ENCODE data around the gene INHBC.
"Not testable (repeated sequence)": the region's sequence is repeated elsewhere in the genome, so short reads cannot be mapped to it uniquely, and the experiment has no call there.

INHBC gene

DNA sequence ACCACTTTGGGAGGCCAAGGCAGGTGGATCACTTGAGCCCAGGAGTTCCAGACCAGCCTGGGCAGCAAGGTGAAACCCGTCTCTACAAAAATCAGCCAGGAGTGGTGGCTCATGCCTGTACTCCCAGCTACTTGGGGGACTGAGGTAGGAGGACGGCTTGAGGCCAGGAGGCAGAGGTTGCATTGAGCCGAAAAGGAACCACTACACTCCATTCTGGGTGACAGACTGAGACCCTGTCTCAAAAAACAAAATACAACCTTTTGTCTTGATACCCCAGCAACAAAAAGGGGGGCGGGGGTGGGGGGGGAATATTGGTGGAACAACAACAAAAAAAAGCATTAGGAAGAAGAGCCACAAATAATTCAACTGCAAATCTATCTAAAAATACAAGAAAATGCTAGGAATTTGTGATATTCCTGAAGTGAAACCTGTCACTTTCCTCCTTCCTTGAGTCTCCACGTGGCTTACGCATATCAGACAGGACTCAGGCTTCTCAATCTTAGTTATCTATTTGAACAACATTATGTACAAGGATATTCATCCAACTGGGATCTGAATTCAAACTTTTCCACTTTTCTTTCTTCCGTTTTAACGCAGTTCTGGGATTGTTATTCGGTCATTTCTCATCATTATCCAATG lies 5.0 kb upstream of the INHBC start:
- no peak for DNase-seq

DNA sequence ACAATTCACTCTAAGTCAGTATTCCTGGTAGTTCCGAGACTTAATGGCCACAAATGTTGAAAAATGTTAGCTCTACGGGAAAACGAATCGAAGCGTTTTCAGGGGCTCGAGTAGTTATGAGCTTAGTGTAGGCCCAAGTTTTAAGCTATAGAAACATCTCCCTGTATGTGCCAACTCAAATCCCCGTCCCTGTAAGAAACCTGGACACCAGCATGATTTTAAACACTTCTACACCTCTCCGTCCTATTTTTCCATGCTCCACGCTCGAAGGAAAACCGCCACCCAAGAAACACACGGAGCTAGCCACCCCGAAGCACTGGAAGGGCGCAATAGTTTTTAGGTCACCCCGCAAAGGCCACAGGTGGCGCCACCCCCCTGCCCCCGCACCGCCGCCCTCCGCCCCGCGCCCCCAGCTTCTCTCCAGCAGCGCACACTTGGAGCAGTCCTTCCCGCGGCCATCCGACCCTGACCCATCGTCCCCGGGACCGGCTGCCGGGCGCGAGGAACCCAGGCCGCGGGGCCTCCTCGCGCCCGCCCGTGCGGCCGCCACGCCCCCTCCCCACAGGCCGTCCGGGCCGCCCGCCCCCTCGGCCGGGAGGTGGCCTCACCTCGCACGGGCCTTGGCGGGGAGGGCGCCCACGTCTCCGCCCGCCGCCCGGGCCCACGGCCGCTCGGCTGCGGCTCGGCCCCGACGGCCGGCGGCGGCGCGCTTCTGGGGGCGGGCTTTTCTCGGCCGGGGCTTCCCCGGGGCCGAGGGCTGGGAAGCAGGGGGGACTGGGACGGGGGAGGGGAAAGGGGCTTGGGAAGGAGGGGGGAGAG lies 4.3 kb upstream of the INHBC start:
- DNase-seq, result peak; percentile 39

- DNase-seq, result peak; percentile 92
These were observed 3.5 kb upstream of the INHBC start, which contains the start of gene R3HDM2 for GRCh38 chr12:57430931-57431566. R3HDM2 (minus strand) TSS chr12:57431043; CDS start chr12:57310428, 120,615 bp downstream.

DNA sequence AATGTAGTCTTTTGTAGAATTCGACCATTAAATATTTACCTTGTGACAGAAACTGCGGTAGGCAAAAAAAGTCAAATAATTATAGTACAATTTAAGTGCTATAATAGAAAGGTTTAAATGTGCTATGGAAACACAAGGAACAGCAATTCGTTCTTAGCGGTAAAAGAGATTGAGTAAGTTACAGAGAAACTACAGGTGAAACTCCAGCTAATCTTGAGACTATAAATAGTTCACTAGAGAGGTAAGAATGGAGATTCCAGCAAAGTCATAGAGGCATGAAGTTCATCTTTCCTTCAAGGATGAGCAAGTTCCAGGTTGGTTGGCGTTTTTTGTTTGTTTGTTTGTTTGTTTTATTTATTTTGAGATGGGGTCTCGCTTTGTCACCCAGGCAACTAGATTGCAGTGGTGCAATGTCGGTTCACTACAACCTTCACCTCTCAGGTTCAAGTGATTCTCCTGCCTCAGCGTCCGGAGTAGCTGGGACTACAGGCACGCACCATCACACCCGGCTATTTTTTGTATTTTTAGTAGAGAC lies 2.9 kb upstream of the INHBC start:
- no peak for DNase-seq

DNA sequence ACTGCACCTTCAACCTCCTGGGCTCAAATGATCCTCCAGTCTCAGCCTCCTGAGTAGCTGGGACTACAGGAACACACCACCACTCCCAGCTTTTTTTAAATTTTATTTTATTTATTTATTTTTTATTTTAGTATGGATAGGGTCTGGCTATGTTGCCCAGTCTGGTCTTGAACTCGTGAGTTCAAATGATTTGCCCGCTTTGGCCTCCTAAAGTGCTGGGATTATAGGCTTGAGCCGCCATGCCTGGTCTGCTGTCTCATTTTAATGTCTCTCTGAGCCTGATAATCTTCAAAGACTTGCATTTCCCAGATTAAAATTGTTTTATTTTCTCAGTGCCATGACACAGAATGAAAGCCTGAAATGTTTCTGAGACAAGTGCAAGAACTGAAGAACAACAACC lies 1.2 kb upstream of the INHBC start:
- DNase-seq, result no peak

DNA sequence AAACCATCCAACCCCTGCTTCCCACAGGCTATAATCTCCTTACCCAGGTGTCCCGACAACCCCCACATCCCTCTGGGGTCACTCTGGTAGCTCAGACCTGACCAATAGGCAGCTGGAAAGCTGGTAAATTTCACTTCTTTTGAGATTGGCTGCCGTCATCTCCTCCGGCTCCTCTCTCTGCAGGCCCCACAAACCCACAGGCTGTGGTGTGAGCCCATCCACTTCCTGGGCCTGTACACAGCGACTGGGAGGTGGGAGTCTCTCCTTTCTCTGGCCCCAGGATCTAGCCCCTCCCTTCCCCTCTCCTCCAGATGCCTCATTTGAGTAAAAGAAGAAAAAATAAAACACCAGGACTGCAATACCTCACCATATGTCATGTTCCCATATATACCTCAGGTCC lies 709 bp downstream of the INHBC start:
- DNase-seq, result no peak

DNA sequence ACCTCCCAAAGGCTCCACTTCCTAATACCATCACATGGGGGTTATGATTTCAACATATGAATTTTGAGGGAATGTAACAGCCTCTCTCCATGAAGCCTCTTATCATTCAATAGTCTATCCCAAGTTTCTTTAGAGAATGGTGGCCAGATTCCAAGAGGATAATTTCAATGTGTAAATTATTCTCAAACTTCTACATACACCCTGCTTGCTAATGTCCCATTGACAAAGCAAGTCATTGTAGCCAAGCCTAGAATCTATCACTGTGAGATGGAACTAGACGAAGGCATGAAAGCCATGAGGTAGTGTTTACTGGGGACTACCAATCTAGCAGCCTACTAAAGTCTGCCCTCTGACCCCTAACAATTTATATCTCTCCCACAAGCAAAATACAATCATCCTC lies 3.8 kb downstream of the INHBC start:
- no peak for DNase-seq

- DNase-seq, result no peak
These were observed 5.2 kb downstream of the INHBC start for GRCh38 chr12:57439762-57440266.

- DNase-seq, result not testable (repeated sequence)
These were observed 6.8 kb downstream of the INHBC start for GRCh38 chr12:57441393-57441792.

GRCh38 chr12:57441846-57442427 lies 7.4 kb downstream of the INHBC start:
- DNase-seq, result no peak

DNA sequence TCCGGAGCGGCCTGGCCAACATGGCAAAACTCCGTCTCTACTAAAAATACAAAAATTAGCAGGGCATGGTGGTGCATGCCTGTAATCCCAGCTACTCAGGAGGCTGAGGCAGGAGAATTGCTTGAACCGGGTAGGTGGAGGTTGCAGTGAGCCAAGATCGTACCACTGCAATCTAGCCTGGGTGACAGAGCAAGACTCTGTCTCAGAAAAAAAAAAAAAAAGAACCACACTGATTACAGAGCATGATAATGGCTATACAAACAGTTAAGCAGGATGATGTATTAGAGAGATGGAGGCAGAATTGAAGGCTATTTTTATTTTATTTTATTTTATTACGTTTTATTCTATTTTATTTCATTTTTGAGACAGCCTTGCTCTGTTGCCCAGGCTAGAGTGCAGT lies 9.8 kb downstream of the INHBC start:
- not testable (repeated sequence) for DNase-seq

DNA sequence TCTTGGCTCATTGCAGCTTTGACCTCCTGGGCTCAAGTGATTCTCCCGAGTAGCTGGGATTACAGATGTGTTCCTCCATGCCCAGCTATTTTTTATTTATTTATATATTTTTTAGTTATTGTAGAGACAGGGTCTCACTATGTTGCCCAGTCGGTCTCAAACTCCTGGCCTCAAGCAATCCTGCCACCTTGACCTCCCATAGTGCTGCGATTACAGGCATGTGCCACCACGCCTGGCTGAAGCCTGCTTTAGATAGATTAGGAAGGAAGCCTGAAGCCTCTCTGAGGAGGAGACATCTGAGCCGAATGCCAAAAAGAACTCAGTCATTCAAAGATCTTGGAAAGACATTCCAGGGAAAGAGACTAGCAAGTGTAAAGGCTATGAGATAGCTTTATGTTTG lies 10.2 kb downstream of the INHBC start:
- DNase-seq, result no peak

- DNase-seq, result no peak
These were observed 11.8 kb downstream of the INHBC start for GRCh38 chr12:57446292-57446960.

DNA sequence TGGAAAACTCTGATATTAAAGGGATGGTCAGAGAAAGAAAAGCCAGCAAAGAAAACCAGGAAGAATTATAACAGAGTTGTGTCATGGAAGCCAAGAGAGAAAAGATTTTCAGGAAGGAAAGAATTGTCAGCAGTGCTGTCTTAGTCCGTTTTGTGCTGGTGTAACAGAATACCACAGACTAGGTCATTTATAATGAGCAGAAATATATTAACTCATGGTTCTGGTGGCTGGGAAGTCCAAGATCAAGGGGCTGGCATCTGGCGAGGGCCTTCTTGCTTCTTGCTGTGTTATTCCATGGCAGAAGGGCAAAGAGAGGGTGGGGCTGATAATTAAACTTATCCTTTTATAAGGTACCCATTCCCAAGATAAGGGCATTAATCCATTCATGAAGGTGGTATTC lies 14.1 kb downstream of the INHBC start:
- no peak for DNase-seq

DNA sequence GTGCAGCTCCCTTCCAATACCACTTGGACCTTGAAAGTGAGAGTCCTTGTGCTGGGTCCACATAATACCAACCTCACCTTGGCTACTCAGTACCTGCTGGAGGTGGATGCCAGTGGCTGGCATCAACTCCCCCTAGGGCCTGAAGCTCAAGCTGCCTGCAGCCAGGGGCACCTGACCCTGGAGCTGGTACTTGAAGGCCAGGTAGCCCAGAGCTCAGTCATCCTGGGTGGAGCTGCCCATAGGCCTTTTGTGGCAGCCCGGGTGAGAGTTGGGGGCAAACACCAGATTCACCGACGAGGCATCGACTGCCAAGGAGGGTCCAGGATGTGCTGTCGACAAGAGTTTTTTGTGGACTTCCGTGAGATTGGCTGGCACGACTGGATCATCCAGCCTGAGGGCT lies 14.8 kb downstream of the INHBC start:
- no peak for DNase-seq

DNA sequence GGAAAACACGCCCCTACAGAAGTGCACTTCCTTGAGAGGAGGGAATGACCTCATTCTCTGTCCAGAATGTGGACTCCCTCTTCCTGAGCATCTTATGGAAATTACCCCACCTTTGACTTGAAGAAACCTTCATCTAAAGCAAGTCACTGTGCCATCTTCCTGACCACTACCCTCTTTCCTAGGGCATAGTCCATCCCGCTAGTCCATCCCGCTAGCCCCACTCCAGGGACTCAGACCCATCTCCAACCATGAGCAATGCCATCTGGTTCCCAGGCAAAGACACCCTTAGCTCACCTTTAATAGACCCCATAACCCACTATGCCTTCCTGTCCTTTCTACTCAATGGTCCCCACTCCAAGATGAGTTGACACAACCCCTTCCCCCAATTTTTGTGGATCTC lies 15.5 kb downstream of the INHBC start:
- DNase-seq, result no peak

DNA sequence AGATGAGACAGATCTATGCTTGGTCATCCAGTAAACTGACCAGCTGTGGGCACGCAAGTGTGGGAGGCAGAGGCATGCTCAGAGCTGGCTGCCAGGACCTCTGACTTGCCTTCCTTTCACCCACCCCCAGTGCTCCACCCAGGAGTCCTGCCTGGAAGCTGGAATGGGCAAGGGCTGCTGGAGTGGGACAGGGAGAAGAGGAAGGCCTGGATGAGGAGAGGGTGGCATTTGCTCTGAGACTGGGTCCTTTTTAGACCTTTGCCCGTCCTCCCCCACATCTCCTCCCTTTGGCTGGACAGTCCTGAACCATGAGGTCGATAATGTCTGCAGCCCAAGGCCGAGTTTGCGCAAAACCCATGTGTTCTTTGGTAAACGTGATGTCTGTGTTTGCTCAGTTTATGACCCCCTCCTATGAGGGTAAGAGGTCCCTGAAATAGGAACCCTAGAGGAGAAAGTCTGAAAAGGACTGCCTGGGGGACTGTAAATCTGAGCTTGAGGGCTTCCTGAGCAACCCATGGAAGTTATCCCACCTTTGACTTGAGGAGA lies 16.7 kb downstream of the INHBC start:
- no peak for DNase-seq

DNA sequence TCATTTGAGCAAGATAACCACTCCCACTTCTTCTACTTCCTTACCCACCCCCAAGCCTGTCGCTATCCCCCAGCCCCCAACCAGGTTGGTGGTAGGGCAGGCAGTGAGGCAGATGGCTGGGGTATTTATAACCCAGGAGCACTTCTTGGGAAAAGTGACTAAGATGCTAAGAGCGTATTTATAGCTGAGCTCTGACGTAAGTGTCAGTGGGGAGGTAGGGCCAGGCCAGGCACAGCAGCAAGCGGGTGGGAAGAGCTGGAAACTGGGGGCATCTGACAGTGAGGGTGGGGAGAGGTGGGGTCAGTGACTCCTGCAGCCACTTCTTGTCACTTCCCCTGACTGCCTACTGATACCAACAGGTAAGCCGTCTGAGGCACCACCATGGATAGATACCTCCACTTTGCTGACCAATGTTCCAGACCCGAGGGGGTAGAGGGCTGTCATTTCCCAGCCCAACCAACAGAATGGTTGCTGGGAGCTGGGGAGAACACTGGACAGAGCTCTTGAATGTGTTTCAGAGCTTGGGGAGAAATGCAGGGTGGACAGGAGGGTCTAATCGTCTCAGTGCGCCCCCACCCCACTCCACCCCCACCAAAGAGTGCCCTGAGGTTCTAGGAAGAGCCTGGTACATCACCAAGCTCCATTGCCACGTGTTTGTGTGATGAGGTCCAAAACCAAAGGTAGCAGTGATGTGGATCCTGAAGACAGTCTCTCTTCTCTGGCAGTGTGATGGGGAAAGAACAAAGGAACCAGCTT lies 17.8 kb downstream of the INHBC start:
- DNase-seq, result no peak

DNA sequence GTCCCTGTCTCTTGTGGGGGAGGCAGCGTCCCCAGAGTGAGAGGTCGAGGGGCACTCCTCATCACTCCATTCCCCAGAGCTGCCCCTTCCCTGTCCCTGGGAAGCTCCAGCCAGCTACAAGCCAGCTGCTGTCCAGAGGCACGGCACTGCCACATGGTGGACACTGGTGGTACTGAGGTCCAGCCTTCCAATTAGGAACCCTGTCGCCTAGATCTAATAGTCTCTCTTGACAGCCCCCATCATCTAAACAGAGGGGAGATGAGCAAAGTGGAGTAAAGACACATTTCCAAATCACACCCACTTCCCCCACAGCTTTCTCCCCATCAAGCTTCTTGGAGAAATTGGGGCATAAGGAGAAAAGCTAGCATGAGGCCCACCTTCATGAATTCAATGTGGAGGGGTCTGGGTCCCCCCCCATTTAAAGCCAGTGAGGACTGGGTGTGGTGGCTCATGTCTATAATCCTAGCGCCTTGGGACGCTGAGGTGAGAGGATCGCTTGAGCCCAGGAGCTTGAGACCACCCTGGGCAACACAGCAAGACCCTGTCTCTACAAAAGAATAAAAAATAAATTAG lies 18.4 kb downstream of the INHBC start:
- no peak for DNase-seq

GRCh38 chr12:57454213-57454565 lies 19.6 kb downstream of the INHBC start:
- DNase-seq, result no peak

Measured in activated effector memory CD4-positive, alpha-beta T cell treated with Interleukin-2 at 50 U/mL for 16 hours (primary cell).